ENCODE results near the gene EIF3D.

Gene EIF3D

GRCh38 chr22:36463783-36464184 lies 65.2 kb downstream of the EIF3D start:
- DNase-seq: no peak

DNA sequence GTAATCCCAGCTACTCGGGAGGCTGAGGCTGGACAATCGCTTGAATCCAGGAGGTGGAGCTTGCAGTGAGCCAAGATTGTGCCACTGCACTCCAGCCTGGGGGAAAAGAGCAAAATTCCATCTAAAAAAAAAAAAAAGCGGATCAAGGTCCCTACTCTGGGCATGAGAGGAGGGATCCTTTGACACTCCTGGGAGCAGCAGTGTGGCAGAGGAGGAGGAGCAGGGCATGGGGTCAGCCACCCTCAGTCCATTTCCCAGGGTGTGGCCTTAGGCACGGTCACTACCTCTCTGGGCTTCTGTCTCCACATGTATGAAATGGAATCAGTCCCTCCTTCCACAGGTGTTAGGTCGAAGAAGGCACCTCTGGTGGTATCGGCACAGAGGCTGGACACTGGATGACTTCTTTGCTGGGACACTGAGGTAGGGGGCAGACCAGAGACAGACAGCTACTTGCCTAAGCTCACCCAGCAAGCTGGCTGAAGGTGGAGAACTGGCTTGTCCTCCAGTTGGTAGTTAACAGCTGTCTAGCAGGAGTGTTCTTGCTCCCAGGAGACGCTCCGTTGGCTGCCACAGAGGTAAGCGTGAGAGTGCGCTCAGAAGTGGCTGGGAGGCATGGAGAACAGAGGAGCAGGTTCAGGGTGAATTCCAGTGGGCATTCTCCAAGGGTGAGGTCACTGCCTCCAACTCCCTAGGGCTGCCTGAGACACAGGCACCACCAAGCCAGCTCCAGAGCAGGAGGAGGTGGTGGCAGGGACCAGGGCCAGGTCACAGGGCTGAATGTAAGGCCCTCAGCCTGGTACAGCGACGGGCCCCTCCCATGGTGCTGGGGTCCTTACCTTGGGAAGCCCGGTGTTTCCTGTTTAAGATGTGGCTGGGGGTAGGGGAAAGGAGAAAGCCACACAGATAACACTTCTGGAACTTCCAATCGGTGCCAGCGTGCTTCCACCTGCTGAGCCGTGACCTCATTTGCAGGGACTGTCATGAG lies 67.0 kb downstream of the EIF3D start:
- DNase-seq: no peak

All from activated T-cell treated with anti-CD3 and anti-CD28 coated beads, Interleukin-2, amount 50 U/mL, for 48 hours (primary cell).